Brain microvascular endothelial cell (primary cell): ENCODE results near the gene SPAG17.

Experiments used
- DNase-seq: peaks from one replicate; pipeline ENCODE4 v3.0.0-alpha.2; 2020
- H3K27ac ChIP-seq: fragments of 250-450 bp; sonication (Bioruptor Pico); 2 replicates; pipeline ENCODE4 v1.5.1; 2020; ENCODE audit warnings: mild to moderate bottlenecking, moderate library complexity
- H3K27me3 ChIP-seq: fragments of 250-450 bp; sonication (Bioruptor Pico); replicated peaks from 2 replicates; pipeline ENCODE4 v1.5.1; 2020; ENCODE audit warnings: mild to moderate bottlenecking
- H3K36me3 ChIP-seq: fragments of 250-450 bp; sonication (Bioruptor Pico); replicated peaks from 2 replicates; pipeline ENCODE4 v1.5.1; 2020; ENCODE audit warnings: mild to moderate bottlenecking
- H3K4me3 ChIP-seq: 2 replicates; pipeline ENCODE4 v1.5.1; 2011; ENCODE audit warnings: low read depth, mild to moderate bottlenecking, control low read depth, low read length, moderate library complexity
- CTCF ChIP-seq: IDR thresholded peaks from 2 replicates; pipeline ENCODE4 v1.5.1; 2011; ENCODE audit warnings: low read depth, mild to moderate bottlenecking, moderate library complexity, low read length, control low read depth, inconsistent platforms; ENCODE audit errors: missing control alignments
- in situ Hi-C: cut with HindIII; loops from 2 replicates; pipeline ENCODE4 v1.10.0; 2017; ENCODE audit warnings: low sequenced_read_pairs, low pct_ligation_motif_present

The SPAG17 gene

GRCh38 chr1:118013336-118013735 lies 171.7 kb downstream of the SPAG17 start:
- TF ChIP-seq CTCF, result no peak
- H3K27ac ChIP-seq, result no peak overlapping the region
- no peaks in the 10 kb centered on the region for H3K36me3 ChIP-seq
- in situ Hi-C loops, result no loop called here
- no peak for DNase-seq
- no peak overlapping the region for H3K4me3 ChIP-seq
- peaks cover 7% of the 10 kb centered on the region for H3K27me3 ChIP-seq

DNA sequence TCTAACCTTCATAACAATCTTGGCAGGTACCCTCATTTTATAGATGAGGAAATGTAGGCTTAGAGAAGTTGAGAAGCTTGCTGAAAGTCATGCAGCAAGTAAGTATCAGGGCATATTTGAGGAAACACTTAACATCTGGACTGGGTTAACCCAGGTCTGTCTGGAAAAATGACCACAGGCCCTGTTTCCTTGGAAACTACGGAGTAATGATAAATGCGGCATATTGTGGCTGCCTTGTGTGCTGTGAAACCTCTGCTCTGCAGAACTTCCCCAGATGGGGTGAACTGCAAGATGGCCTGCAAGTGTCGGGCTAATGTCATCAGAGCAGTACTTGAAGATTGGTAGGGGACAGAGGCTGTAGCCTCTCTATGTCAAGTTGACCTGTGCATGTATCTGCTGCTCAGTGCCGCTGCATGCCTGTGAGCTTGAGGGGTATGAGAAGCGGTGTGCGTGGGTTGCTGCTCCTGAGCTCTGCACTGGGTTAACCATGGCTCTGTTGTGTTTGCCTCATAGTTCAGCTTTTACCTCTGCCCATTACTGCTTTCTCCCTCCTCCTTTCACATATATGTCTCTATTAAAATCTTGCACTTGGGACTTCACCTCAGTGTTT lies 172.4 kb downstream of the SPAG17 start:
- Histone ChIP-seq H3K4me3 (no peak overlapping the region), H3K27ac (no peak overlapping the region), H3K36me3 (no peaks in the 10 kb centered on the region), H3K27me3 (peaks cover 7% of the 10 kb centered on the region)
- in situ Hi-C loops, result no loop called here
- no peak for TF ChIP-seq CTCF
- no peak for DNase-seq

DNA sequence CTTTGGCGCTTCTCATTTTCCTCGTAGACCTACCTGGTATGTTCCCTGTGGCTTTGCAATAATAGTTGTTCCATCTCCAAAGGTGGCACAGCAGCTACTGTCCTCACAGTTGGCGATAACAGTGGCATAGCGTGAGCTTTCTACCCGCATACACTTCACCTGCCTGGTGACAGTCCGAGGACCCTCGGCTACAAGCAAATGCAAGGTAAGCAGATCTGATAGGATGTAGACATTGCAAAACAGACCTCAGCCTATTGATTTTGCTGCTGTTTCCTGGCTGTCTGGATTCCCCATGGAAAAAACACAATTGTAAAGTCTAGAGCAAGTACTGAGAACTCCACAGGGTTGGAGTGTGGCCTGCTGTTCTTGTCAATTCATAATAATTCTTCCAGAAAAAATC lies 177.0 kb downstream of the SPAG17 start:
- Histone ChIP-seq H3K36me3 (no peaks in the 10 kb centered on the region), H3K27me3 (peaks cover 3% of the 10 kb centered on the region), H3K4me3 (no peak overlapping the region), H3K27ac (no peak overlapping the region)
- TF ChIP-seq CTCF, result no peak
- DNase-seq, result no peak
- in situ Hi-C loops, result no loop called here

- no peak for TF ChIP-seq CTCF
- in situ Hi-C loops, result no loop called here
- H3K4me3 ChIP-seq, result no peak overlapping the region
- DNase-seq, result no peak
- no peaks in the 10 kb centered on the region for H3K36me3 ChIP-seq
- peaks cover 3% of the 10 kb centered on the region for H3K27me3 ChIP-seq
- H3K27ac ChIP-seq, result no peak overlapping the region
Measured at GRCh38 chr1:118007391-118007790, 177.6 kb downstream of the SPAG17 start.

DNA sequence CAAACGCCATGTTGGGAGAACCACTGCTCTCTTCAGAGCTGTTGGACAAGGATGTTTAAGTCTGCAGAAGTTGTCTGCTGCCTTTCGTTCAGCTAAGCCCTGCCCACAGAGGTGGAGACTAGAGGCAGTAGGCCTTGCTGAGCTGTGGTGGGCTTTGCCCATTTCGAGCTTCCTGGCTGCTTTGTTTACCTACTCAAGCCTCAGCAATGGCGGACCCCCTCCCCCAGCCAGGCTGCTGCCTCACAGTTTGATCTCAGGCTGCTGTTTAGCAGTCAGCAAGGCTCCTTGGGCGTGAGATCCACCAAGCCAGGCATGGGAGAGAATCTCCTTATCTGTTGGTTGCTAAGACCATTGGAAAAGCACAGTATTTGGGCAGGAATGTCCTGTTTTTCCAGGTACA lies 180.7 kb downstream of the SPAG17 start:
- no peak for DNase-seq
- Histone ChIP-seq H3K27ac (no peak overlapping the region), H3K4me3 (no peak overlapping the region), H3K36me3 (no peaks in the 10 kb centered on the region), H3K27me3 (no peaks in the 10 kb centered on the region)
- in situ Hi-C loops, result no loop called here
- TF ChIP-seq CTCF, result no peak

DNA sequence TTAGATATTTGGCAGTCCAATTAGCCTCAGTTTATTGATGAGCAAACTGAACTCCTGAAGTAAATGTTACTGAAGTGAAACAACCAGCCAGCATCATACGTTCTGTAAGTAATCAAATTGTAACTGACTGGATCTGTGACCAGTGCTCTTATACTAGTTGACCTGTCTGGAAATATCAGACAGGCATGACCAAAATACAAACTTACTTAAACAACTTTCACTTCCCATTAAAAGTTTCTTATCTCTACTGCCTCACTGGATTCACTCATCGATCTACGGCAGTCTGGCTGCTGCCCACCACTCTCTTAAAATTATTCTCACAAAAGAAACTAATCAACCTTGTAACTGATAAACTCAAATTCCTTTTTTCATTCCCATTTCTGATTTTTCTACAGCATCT lies 199.1 kb downstream of the SPAG17 start:
- Histone ChIP-seq H3K36me3 (no peaks in the 10 kb centered on the region), H3K4me3 (no peak overlapping the region), H3K27me3 (peaks cover 2% of the 10 kb centered on the region), H3K27ac (no peak overlapping the region)
- in situ Hi-C loops, result no loop called here
- TF ChIP-seq CTCF, result no peak
- no peak for DNase-seq
